Mesenteric fat pad (tissue), 1 donor: Measurements from ENCODE around the gene PLK3. TPM values are rescaled to one million over a fixed set of nuclear protein-coding genes. Genes with fewer than 3 reads are reported as not detected.
"Not testable (repeated sequence)": the region's sequence is repeated elsewhere in the genome, so short reads cannot be mapped to it uniquely, and the experiment has no call there.

Experiments
- DNase-seq: peaks from one replicate; pipeline ENCODE4 v3.0.0-alpha.2; 2020; ENCODE audit warnings: low spot score
- long read RNA-seq: library from polyadenylated mRNA; unstranded; transcript quantifications from one replicate; pipeline ENCODE4 v2.0.0, GENCODE V29; 2020
- total RNA-seq: library from RNA; stranded (reverse); fragmentation: NEBNext Ultra II Directional; extraction: Animal tissue kit (Norgen Biotek cat#: 25700); gene quantifications from one replicate; pipeline ENCODE4 v1.2.1, GENCODE V29; 2021
- donor health status: DM: yes; HTN: yes; CAD: no.

Gene PLK3
- total RNA-seq, result 78.0 TPM
- long read RNA-seq, transcript PLK3-201 (15 exons, 2,492 nt), result major isoform, 22 of 69 reads
- long read RNA-seq, partial matches to known transcripts, result 22 of 69 reads
- long read RNA-seq, other reads (novel, unspliced or antisense), result 25 of 69 reads

DNA sequence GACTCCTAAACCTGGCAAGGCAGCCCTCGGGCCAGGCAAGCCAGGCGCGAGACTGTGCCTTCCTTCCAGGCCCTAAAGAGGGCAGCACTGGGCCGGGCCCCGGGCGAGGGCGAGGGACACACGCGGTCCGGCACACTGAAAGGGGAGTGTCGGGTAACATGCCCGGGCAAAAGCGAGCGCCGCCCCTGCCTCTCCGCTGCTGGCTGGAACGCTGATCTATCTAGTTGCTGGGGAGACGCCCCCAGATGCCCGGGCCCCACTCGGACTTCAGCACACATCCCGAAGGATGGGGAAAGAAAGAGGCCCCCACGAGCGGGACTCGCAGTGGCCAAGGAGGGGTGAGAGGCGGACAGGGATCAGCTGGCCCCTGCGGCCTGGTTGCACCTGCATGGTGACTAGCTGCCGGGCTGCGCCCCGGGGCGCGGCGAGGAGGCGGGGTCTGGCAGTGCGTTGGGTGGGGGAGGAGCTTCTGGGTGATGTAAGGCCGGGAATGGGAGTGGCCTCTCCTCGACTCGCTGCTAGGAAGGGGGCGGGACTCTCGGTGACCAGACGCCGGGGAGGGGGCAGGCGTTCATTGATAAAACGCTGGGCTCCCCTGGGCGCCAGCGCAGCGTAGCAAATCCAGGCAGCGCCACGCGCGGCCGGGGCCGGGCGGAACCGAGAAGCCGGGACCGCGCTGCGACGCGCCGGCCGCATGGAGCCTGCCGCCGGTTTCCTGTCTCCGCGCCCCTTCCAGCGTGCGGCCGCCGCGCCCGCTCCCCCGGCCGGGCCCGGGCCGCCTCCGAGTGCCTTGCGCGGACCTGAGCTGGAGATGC is at the start of gene PLK3:
PLK3 (plus strand) TSS at position 608 of the 815 bp plus-strand sequence; CDS start at position 695, 87 bp downstream.
- peak; percentile 99 for DNase-seq

DNA sequence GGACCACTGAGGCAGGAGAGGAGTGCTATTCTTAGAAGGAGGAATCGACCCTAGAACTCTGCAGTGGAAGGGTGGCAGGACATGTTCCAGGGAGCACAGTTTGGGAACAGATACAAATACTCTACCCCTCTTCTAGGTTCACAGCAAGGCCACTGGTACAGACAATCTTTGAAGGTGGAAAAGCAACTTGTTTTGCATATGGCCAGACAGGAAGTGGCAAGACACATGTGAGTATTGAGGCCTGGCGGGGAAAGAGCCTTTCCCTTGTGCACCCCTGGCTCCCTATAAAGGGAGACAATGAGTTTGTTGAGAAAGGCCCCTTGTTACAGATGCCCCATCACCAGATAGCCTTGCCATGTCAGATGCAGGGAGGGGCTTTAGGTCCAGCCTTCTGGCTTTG is 42.8 kb upstream of the PLK3 start:
- no peak for DNase-seq

DNA sequence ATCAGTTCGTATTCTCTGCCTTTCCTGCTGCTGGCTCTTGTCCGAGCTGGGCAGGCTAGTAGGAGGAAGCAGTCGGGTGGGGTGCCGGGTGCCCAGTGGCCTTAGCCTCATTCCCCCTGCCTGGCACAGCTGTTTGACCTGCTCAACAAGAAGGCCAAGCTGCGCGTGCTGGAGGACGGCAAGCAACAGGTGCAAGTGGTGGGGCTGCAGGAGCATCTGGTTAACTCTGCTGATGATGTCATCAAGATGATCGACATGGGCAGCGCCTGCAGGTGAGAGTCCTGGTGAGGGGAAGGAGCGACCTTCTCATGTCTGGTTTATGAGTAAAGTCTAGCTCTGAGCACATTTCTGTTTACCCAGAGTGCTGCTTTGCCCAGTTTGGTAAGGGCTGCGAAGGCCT is 41.1 kb upstream of the PLK3 start:
- DNase-seq, result no peak

DNA sequence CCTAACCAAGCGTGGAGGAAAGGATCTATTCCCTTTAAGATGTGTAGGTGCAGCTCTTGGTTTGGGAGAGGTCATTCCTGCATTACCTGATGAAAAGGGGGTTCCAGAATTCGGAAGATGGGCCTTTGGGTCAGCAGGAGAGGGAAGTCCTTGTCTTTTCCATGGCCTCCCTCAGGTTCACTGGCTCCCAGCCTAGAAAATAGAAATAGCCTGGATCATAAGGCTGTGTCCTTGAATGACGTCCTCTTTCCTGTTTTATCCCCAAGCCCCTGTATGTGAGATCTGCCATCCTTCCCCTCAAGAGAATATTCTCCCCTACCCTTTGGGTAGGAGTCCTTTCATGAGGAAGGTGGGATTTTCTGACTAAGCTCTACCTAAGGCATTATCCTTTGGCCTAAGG is 39.3 kb upstream of the PLK3 start:
- DNase-seq, result no peak

DNA sequence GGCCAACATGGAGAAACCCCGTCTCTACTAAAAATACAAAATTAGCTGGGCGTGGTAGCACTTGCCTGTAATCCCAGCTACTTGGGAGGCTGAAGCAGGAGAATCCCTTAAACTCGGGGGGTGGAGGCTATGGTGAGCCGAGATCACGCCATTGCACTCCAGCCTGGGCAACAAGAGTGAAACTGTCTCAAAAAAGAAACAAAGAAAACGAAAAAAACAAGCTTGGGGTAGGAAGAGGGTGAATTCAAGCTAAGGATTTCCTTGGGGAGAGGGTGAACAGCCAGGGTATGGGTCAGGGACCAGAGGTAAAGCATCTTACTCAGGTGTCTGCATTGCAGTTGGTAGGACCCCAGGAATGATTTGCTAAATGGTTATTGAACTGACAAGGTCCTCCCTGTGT is 33.8 kb upstream of the PLK3 start:
- DNase-seq, result not testable (repeated sequence)

DNA sequence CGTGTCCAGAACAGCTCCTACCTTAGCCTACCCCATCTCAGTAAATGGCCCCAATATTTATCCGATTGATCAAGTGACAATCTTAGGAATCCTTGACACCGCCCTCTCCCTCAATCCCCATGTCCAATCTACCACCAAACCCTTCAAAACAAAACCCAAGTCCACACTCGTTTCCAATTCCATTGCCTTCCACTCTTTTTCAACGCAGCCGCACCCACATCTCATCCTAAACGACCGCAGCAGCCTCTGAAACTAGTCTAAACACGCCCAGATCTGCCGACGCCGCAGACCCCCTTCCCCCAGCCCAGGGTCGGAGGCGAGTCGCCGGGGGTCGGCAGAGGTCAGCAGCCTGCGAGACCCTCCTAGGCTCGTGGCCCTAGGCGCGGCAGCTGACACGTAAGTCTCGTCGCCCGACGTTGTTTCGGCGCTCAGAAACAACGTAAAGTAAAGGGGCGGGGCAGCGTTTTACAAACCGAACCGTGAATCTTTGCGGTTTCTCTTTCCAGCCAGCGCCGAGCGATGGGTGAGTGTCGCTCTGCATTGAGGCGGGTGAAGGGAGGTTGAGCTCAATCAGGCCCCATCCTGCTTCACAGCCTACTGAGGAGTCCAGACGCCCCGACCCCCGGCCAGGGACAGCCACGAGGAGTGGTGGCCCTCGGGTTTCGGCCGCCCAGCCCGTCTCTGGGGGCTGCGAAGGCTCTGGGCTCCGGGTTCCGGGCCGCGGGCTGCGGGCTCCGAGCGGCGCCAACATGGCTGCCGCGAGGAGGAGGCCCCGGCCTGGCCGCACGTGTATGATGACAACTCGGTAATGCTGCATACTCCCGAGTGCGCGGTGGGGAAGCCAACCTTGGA is 24.9 kb upstream of the PLK3 start, which contains the start of gene RPS8:
RPS8 (plus strand) TSS at position 463 of the 852 bp plus-strand sequence; CDS start at position 520, 57 bp downstream.
- DNase-seq, result peak; percentile 96

DNA sequence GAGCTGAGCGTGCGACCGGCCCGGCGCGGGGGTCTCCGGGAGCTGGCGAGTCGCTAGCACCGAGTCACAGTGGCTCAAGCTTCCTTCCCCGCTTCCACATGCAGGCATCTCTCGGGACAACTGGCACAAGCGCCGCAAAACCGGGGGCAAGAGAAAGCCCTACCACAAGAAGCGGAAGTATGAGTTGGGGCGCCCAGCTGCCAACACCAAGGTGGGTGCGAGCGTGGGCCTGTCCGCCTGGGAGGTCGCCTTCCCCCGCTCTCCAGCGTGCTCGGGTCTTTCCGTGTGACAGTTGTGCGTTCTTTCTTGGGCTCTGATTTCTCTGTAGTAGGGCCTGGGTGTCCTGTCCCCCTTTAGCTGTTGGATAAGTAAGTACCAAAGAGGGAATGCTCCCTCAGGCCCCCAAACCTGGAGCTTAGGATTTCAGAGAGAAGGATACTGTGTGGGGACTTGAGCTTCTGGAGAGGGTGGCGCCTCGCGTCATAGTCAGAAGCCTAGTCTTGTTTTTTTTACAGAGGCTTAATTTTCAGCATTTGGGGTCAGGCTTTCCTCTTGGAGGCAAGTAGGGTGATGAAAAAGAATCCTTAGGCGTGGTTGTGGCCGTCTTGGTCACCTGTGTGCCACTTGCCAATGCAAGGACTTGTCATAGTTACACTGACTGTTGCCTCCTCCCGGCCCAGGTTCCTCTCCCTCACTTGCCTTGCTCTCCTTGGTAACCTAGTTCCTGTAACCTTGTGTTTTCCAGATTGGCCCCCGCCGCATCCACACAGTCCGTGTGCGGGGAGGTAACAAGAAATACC is 24.0 kb upstream of the PLK3 start:
- DNase-seq, result no peak

DNA sequence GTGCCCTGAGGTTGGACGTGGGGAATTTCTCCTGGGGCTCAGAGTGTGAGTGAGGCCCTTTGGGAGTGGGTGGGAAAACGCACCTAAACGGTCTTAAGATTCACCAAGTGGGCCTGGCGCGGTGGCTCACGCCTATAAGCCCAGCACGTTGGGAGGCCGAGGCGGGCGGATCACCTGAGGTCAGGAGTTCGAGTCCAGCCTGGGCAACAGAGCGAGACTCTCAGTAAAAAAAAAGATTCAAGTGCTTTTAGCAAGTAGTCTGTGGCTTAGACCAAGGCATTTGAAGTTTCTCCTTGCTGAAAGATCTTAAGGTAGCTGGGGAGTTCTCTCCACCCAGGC is 23.5 kb upstream of the PLK3 start:
- DNase-seq, result no peak

DNA sequence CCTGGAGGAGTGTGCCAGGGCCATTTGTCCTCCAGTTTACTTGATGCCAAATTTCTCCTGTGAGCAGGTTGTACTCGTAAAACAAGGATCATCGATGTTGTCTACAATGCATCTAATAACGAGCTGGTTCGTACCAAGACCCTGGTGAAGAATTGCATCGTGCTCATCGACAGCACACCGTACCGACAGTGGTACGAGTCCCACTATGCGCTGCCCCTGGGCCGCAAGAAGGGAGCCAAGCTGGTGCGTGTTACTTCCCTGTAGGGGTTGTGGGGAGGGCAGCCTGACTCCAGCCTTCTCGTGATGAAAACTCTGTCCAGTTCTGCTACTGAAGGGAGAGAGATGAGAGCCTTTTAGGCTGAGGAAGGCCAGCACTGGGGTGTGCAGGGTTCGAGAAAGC is 22.6 kb upstream of the PLK3 start:
- no peak for DNase-seq

DNA sequence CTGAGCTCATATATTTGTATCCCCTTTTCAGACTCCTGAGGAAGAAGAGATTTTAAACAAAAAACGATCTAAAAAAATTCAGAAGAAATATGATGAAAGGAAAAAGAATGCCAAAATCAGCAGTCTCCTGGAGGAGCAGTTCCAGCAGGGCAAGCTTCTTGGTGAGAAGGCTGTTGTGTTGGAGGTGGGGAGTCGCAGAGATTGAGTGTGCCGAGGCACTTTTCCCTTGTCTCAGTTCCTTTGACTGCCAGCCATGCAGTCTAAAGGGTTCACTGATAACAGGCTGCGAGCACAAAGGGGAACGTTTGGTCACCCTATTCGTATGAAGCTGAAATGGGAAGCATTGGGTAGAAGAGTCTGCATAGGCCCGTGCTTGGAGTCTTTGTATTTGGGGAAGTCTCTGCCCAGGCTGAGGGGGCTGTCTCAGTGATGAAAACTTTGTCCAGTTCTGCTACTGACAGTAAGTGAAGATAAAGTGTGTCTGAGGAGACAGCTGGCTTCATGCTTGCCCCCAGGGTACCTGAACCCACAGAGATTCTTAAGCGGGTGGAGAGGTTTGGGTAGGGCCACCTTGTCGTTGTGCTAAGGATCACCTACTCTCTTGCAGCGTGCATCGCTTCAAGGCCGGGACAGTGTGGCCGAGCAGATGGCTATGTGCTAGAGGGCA is 22.1 kb upstream of the PLK3 start:
- DNase-seq, result no peak

DNA sequence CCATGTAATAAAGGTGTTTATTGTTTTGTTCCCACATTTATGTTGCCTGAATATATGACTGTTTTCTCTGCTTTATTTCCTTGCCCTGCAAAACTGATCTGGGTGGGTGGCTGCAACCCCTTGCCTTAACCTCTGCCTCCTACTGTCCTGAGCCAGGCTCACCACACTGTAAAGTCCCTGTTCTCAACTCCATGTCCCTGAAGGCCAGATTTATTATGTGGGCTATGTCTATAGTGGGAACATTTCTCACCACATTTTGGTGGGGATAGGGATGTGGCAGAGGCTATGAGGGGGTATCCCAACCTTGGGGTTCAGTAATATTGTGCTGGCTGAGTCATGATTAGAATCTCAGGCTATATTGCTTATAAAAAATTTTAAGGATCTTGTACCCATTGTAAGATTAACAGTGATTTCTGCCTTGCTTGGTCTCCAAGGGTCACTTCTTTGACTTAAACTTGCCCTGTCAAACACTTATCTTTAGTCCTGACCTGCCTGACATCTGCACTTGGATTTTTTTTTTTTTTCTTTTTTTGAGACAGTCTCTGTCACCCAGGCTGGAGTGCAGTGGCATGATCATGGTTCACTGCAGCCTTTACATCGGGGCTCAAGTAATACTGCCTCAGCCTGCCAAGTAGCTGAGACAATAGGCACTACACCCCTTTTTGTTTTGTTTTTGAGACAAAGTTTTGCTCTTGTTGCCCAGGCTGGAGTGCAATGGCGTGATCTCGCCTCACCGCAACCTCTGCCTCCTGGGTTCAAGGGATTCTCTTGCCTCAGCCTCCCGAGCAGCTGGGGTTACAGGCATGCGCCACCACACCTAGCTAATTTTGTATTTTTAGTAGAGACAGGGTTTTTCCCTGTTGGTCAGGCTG is 21.2 kb upstream of the PLK3 start:
- DNase-seq, result no peak

DNA sequence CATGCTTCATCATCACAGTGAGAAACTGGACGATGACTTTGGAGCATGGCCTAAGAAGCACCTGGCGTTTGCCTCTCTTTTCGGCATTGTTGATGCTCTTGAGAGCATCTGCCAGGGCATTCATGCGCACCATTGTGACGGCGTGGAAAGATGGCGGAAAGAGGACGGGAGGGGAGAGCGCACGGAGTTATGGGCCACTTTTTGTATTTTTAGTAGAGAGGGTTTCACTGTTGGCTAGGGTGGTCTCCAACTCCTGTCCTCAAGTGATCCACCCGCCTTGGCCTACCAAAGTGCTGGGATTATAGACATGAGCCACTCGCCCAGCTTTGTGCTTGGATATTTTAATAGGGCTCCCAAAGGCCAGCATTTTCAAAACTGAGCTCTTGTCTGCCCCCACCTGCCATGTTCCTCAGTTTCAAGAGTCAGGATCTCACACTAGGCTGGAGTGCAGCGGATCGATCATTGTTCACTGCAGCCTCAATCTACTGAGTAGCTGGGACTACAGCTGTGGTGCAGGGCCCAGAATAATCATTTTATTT is 19.5 kb upstream of the PLK3 start:
- no peak for DNase-seq

DNA sequence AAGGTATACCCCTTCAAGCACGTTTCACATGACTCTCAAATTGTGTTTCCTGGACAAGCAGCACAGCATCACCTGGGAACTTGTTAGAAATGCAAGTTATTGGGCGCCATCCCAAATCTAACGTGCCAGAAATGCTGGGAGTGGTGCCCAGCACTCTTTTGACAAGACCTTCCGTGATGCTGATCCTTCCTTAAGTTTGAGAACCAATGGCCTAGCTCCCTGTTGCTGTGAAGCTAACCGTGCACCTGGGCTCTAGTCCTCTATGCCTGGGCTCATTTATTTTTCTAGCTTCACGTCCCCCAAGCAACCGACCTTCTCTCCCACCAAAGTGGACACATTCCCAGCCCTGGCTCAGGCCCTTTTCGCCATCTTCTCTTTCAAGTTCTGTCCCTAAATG is 16.5 kb upstream of the PLK3 start:
- no peak for DNase-seq

DNA sequence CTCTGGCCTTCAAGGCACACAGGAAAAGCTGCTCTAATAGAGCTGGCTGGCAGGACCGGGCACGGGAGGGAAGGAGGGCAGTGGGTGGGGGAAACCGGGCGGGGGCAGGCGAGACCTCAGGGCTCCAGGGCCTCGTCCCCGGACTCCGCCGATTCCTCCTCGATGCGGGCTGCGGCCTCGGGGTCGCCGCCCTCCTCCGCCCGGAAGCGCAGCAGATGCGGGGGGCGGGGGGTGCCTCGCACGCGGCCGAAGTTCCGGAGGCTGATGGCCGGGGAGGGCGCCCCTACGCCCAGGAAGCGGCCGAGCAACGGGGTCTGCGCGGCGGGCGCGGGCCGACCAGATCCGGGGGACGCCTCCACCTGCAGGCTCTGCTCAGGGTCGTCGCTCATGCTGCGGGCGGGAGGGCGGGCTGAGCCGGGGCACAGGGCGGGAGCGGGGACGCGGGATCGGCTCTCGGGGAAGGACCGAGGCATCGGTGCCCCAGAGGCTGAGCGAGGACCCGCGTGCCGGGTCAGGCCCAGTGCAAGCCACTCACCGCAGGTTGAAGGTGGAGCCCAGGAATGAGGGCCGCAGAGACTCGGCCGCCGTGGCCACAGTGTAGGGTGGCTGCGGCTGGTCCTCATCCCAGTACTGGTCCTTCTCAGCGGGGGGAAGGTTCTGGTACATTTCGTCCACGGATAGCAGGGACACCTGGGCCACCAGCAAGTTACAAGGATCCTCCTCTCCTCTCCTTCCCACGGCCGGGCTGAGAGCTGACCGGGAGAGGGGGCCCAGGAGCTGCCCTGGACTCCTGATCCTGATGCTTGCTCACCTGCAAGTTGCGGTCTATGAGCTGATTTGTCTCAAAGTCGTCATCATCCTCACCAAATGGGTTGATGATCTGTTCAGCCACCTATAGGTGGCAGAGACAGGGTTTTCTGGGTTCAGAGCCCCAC is 15.8 kb upstream of the PLK3 start:
- no peak for DNase-seq

DNA sequence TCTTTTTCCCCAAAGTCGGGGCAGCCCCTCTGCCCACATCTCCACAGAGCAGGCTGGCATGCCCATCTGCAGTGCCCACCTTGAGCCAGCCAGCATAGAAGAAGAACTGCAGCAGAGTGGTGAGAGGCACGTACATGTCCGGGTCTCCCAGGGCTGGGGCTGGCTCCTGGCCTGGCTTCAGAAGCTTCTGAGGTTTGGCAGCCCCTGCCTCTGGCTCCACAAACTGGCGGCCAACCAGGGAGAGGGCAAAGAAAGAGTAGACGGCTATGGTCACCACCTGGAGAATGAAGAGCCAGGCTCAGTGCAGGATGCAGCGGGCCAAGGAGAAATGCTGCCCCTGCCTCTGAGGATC is 15.2 kb upstream of the PLK3 start:
- no peak for DNase-seq

DNA sequence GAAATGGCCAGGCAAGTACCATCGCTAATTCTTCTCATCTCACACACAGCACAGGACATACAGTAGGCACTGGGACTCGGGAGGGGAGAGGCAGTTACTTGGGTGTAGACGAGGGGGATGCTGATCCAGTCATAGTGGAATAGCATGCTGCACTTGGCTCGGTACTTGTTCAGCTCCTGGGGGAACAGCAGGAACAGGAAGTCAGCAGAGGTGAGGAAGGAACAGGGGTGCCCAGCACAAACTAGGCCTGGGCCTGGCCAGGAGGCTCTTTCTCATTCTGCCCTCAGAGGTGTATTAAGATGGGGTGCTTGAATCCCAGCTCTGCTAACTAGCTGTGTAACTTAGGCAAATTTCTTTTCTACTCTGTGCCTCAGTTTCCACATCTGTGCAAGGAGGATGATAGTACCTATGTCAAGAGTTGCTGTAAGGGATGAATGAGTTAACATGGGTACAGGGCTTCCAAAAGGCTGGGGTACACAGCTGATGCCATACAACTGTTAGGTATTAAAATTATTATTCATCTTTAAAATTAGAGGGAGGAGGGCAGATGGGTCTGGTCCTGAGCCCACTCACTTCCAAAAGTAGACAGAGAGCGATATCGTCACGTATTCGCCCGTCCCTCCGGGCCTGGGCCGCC is 14.6 kb upstream of the PLK3 start:
- DNase-seq, result no peak

DNA sequence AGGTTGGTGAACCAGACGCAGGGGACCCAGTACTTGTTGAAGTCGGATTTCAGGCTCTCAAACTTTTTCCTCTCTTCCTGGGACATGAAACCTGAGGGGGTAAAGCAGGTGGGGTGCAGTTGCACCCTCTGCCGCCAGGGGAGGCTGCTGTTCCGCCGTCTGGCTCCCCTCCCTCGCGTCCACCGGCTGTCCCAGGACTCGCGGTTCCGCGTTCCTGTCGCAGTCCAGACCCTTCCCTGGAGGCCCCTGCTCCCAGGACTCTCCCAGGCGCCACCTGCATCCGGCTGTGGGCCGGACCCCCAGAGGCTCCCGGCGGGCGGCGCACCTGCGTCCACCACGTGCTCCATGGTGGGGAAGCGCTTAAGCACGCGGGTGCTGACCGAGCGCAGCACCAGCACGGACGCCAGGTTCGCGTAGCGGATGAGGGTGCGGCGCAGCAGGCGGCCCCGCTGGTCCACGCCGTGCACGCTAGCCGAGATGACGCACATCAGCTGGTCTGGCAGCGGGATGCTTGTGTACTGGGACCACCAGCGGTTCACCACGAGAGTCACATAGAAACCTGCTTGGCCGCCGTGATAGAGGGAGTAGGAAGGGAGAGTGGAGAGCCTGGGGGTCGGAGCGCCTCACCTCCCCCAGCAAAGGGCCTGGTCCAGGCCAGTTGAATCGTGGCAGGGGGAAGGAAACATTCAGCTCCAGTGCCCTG is 13.9 kb upstream of the PLK3 start:
- DNase-seq, result peak; percentile 94
